ENCODE data around the gene CD248.
"Not testable (repeated sequence)": the region's sequence is repeated elsewhere in the genome, so short reads cannot be mapped to it uniquely, and the experiment has no call there.

The CD248 gene

GRCh38 chr11:66321606-66322005 lies 4.8 kb upstream of the CD248 start:
- TF ChIP-seq CTCF (IDR thresholded peaks at IDR 0.05; ENCODE audit: insufficient read depth, low read depth, low read length, missing control alignments) = no peak

DNA sequence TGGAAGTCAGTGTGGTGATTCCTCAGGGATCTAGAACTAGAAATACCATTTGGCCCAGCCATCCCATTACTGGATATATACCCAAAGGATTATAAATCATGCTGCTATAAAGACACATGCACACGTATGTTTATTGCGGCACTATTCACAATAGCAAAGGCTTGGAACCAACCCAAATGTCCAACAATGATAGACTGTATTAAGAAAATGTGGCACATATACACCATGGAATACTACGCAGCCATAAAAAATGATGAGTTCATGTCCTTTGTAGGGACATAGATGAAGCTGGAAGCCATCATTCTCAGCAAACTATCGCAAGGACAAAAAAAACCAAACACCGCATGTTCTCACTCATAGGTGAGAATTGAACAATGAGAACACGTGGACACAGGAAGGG lies 3.9 kb upstream of the CD248 start:
- H3K4me3 ChIP-seq (ENCODE audit: low read length); DNase-seq (ENCODE audit: low read depth): not testable (repeated sequence)

More at GRCh38 chr11:66321606-66322005, 4.8 kb upstream of the CD248 start:
- H3K4me3 ChIP-seq (ENCODE audit: low read length) = no peak overlapping the region
- DNase-seq (ENCODE audit: low read depth) = no peak

GRCh38 chr11:66320289-66320688 lies 3.4 kb upstream of the CD248 start:
- DNase-seq (ENCODE audit: low read depth); H3K4me3 ChIP-seq (ENCODE audit: low read length): not testable (repeated sequence)

GRCh38 chr11:66318600-66318970 lies 1.7 kb upstream of the CD248 start:
- no peak overlapping the region for H3K4me3 ChIP-seq (ENCODE audit: low read length)
- no peak for DNase-seq (ENCODE audit: low read depth)
- TF ChIP-seq CTCF (IDR thresholded peaks at IDR 0.05; ENCODE audit: insufficient read depth, low read depth, low read length, missing control alignments) = no peak

DNA sequence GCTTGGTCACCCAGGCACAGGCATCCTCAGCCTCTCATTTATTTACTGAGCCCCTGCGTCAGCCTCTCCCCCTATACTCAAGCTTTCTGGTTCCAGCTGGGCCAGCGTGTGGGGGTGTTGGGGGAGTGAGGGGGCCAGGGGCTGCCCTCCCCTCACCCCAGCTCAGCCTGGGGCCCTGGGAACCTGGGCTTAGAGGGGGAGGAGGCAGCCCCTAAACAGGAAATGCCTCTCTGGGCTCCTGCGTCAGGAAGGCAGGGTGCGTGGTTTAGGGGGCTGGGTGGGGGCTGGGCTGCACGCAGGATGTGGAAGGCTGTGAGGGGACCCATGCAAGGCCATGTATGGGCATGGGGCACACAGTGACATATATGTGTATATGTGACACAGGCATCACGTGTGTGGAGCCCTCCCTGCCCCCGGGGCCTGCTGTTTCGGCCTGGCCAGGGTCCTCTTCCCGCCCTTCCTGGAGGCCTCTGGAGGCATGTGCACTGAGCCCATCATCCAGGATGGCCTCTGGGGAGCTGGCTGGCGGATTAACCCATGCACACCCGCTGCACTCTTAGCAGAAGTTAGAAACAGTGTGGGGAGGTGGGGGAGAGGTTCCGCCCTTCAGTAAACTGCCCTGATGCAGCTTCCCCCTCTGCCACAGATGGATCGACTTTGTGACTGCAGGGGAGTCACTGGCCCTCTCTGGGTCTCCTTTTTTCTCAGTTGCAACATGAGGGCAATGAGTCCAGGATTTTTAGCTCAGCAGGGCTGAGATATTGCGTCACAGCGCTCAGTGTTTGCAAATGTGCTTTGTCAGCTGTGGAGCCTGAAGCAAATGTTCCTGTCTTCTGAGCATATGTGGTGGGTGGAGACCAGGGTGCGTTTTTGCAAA lies 1.1 kb upstream of the CD248 start:
- no peak overlapping the region for H3K4me3 ChIP-seq (ENCODE audit: low read length)
- DNase-seq (ENCODE audit: low read depth) = peak; percentile 79
- TF ChIP-seq CTCF (IDR thresholded peaks at IDR 0.05; ENCODE audit: insufficient read depth, low read depth, low read length, missing control alignments) = no peak

DNA sequence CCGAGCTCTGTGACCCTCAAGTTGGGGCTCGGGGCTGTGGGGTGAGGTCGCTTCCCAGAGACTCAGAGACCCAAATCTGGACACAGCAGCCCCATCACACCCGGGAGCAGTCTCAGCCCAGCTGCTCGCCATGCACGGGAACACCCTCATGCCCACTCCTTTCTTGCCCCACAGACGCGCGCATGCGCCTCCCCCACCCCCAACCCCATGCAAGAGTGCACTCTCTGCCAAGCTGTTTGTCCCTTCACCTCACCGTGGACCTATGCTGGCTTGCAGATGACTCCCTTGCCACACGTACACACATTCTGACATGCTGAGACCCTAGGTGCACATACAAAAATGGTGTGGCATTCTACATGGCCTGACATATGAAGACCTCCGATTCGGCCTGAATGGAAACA lies 478 bp upstream of the CD248 start:
- no peak for TF ChIP-seq CTCF (IDR thresholded peaks at IDR 0.05; ENCODE audit: insufficient read depth, low read depth, low read length, missing control alignments)
- no peak overlapping the region for H3K4me3 ChIP-seq (ENCODE audit: low read length)
- DNase-seq (ENCODE audit: low read depth) = no peak

DNA sequence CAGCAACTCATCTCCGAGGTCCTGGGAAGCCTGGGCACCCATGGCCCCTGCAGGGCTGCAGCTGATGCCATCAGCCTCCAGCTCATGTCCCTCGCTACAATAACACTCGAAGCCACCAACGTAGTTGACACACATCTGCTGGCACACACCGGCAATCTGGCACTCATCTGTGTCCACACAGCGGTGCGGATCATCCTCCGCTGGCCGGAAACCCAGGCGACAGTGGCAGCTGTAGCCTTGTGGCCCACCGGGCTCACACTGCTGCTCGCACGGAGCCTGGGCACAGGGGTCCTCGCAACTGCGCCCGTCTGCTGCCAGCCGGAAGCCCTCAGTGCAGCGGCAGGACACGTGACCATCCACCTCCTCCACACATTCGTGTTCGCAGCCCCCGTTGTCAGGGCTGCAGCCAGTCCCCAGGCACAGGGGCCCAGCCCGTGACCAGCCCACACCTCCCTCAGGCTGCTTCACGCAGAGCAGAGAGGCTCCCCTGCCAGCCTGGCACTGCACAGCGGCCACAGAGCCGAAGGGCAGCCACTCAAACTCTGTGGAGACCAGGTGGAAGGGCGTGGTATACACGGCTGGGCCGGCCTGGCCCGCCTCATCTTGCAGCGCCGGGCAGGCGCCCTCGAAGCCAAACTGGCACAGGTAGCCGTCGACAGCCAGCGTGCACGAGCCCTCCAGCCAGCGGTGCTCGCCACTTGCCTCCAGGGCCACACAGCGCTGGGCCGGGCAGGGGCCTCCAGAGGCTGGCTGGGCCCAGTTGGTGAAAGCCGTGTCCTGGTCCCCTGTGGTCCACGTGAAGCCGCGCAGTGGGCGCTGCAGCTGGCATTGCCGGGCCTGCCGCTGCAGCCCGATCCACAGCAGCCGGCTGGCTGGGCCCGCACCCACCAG lies 678 bp downstream of the CD248 start:
- H3K4me3 ChIP-seq (ENCODE audit: low read length) = no peak overlapping the region
- no peak for TF ChIP-seq CTCF (IDR thresholded peaks at IDR 0.05; ENCODE audit: insufficient read depth, low read depth, low read length, missing control alignments)

More for the DNA sequence above, 678 bp downstream of the CD248 start:
- no peak for DNase-seq (ENCODE audit: low read depth)
